H9 (cell line): ENCODE results near the gene BTNL8. TPM values are rescaled to one million over a fixed set of nuclear protein-coding genes. Genes with fewer than 3 reads are reported as not detected.

Experiments
- DNase-seq: peaks from one replicate; pipeline ENCODE4 v3.0.0-alpha.2; 2017
- H2AFZ ChIP-seq: one replicate; pipeline ENCODE4 v1.6.1; 2013; ENCODE audit warnings: mild to moderate bottlenecking, low read length, control low read depth, moderate library complexity
- H2AK5ac ChIP-seq: 2 replicates; pipeline ENCODE4 v1.6.1; 2013; ENCODE audit warnings: low read length, control low read depth, mixed read lengths; ENCODE audit not compliant: insufficient read length
- H2BK120ac ChIP-seq: one replicate; pipeline ENCODE4 v1.6.1; 2013; ENCODE audit warnings: low read depth, mild to moderate bottlenecking, low read length, control low read depth, inconsistent platforms; ENCODE audit not compliant: poor library complexity, severe bottlenecking
- H2BK12ac ChIP-seq: 2 replicates; pipeline ENCODE4 v1.6.1; 2013; ENCODE audit warnings: low read length, control low read depth, mixed read lengths, low read depth; ENCODE audit not compliant: insufficient read length
- H2BK15ac ChIP-seq: 2 replicates; pipeline ENCODE4 v1.6.1; 2013; ENCODE audit warnings: low read depth, low read length, control low read depth
- H2BK20ac ChIP-seq: one replicate; pipeline ENCODE4 v1.6.1; 2013; ENCODE audit warnings: low read depth, mild to moderate bottlenecking, low read length, control low read depth, inconsistent platforms; ENCODE audit not compliant: poor library complexity, severe bottlenecking
- H2BK5ac ChIP-seq: 2 replicates; pipeline ENCODE4 v1.6.1; 2013; ENCODE audit warnings: low read length, control low read depth, mixed read lengths; ENCODE audit not compliant: insufficient read length
- H3K14ac ChIP-seq: 2 replicates; pipeline ENCODE4 v1.6.1; 2013; ENCODE audit warnings: low read length, control low read depth; ENCODE audit not compliant: insufficient read depth
- H3K18ac ChIP-seq: 2 replicates; pipeline ENCODE4 v1.6.1; 2013; ENCODE audit warnings: low read depth, mild to moderate bottlenecking, mixed read lengths, low read length, control low read depth; ENCODE audit not compliant: insufficient read length
- H3K23ac ChIP-seq: 2 replicates; pipeline ENCODE4 v1.6.1; 2013; ENCODE audit warnings: low read length, control low read depth, mixed read lengths, low read depth; ENCODE audit not compliant: insufficient read length
- H3K23me2 ChIP-seq: 2 replicates; pipeline ENCODE4 v1.6.1; 2013; ENCODE audit warnings: low read depth, mild to moderate bottlenecking, mixed read lengths, low read length, control low read depth; ENCODE audit not compliant: insufficient read length, poor library complexity, severe bottlenecking
- H3K27ac ChIP-seq: 2 replicates; pipeline ENCODE4 v1.5.1; 2013; ENCODE audit warnings: low read length, control low read depth, mixed read lengths, low read depth; ENCODE audit not compliant: insufficient read length
- H3K27me3 ChIP-seq: 2 replicates; pipeline ENCODE4 v1.6.1; 2013; ENCODE audit warnings: low read length, control low read depth, inconsistent platforms; ENCODE audit not compliant: insufficient read depth
- H3K4ac ChIP-seq: 2 replicates; pipeline ENCODE4 v1.6.1; 2013; ENCODE audit warnings: low read depth, mild to moderate bottlenecking, control low read depth, inconsistent platforms, low read length, moderate library complexity
- H3K4me1 ChIP-seq: 2 replicates; pipeline ENCODE4 v1.6.1; 2013; ENCODE audit warnings: low read length, control low read depth, inconsistent platforms; ENCODE audit not compliant: insufficient read depth
- H3K4me2 ChIP-seq: 2 replicates; pipeline ENCODE4 v1.6.1; 2013; ENCODE audit warnings: low read length, control low read depth, mixed read lengths; ENCODE audit not compliant: insufficient read length, insufficient read depth
- H3K56ac ChIP-seq: 2 replicates; pipeline ENCODE4 v1.6.1; 2013; ENCODE audit warnings: low read depth, mild to moderate bottlenecking, mixed read lengths, low read length, control low read depth; ENCODE audit not compliant: insufficient read length
- H3K79me1 ChIP-seq: 2 replicates; pipeline ENCODE4 v1.6.1; 2013; ENCODE audit warnings: low read depth, mild to moderate bottlenecking, moderate library complexity, low read length, control low read depth, inconsistent platforms; ENCODE audit not compliant: insufficient read depth, poor library complexity, severe bottlenecking
- H3K79me2 ChIP-seq: 2 replicates; pipeline ENCODE4 v1.6.1; 2013; ENCODE audit warnings: low read length, control low read depth, inconsistent platforms; ENCODE audit not compliant: insufficient read depth
- H3K9ac ChIP-seq: 2 replicates; pipeline ENCODE4 v1.6.1; 2013; ENCODE audit warnings: low read length, control low read depth, mixed read lengths; ENCODE audit not compliant: insufficient read length; ENCODE audit errors: extremely low read depth
- H3K9me3 ChIP-seq: one replicate; pipeline ENCODE4 v1.6.1; 2013; ENCODE audit warnings: low read depth, low read length, inconsistent platforms; ENCODE audit not compliant: control insufficient read depth
- H3T11ph ChIP-seq: one replicate; pipeline ENCODE4 v1.6.1; 2013; ENCODE audit warnings: mild to moderate bottlenecking, low read length, control low read depth, inconsistent platforms
- H4K20me1 ChIP-seq: one replicate; pipeline ENCODE4 v1.6.1; 2013; ENCODE audit not compliant: control insufficient read depth, insufficient read length, insufficient read depth
- H4K5ac ChIP-seq: 2 replicates; pipeline ENCODE4 v1.6.1; 2013; ENCODE audit warnings: low read depth, mild to moderate bottlenecking, mixed read lengths, low read length, control low read depth; ENCODE audit not compliant: insufficient read length
- H4K8ac ChIP-seq: replicated peaks from 2 replicates; pipeline ENCODE4 v1.6.1; 2013; ENCODE audit warnings: low read length, control low read depth, mixed read lengths, low read depth; ENCODE audit not compliant: insufficient read length
- H4K91ac ChIP-seq: 2 replicates; pipeline ENCODE4 v1.6.1; 2013; ENCODE audit warnings: low read depth, mild to moderate bottlenecking, moderate library complexity, mixed read lengths, low read length, control low read depth; ENCODE audit not compliant: insufficient read length
- H3K27ac Mint-ChIP-seq, 3 experiments: 2 replicates in 2 of 3; 3 replicates in 1 of 3; pipeline ENCODE4 v1.8.0; 2020 to 2021; ENCODE audit warnings: mixed read lengths in 3 of 3, mild to moderate bottlenecking in 1 of 3, moderate library complexity in 1 of 3
- H3K27me3 Mint-ChIP-seq: 2 replicates; pipeline ENCODE4 v1.8.0; 2021; ENCODE audit warnings: low read depth, mild to moderate bottlenecking, moderate library complexity, mixed read lengths
- H3K36me3 Mint-ChIP-seq, 3 experiments: 2 replicates in 2 of 3; 3 replicates in 1 of 3; pipeline ENCODE4 v1.8.0; 2020 to 2021; ENCODE audit warnings: low read depth in 3 of 3, mixed read lengths in 3 of 3; ENCODE audit not compliant: insufficient read depth in 1 of 3
- H3K4me1 Mint-ChIP-seq, 2 experiments: 2 replicates each; pipeline ENCODE4 v1.8.0; 2020; ENCODE audit warnings: mixed read lengths in 2 of 2
- H3K4me3 Mint-ChIP-seq, 2 experiments: 2 replicates in 1 of 2; 3 replicates in 1 of 2; pipeline ENCODE4 v1.8.0; 2020 to 2021; ENCODE audit warnings: mild to moderate bottlenecking in 2 of 2, mixed read lengths in 2 of 2, moderate library complexity in 1 of 2
- H3K9me3 Mint-ChIP-seq, 2 experiments: 2 replicates in 1 of 2; 3 replicates in 1 of 2; pipeline ENCODE4 v1.8.0; 2020; ENCODE audit warnings: mild to moderate bottlenecking in 2 of 2, mixed read lengths in 2 of 2, moderate library complexity in 1 of 2
- WGBS: extraction: QIAGEN DNeasy Blood & Tissue Kit; methylation state at CpG from one replicate; pipeline ENCODE4 v1.1.7; 2013; ENCODE audit warnings: missing lambda C conversion rate, low lambda C conversion rate, mixed read lengths; ENCODE audit not compliant: insufficient read length; ENCODE audit errors: extremely low coverage; 5-methylcytosine and 5-hydroxymethylcytosine counted together
- total RNA-seq: library from RNA; stranded (reverse); gene quantifications from 2 replicates; pipeline ENCODE4 v1.2.1, GENCODE V29; 2021
- TF ChIP-seq, protein P1 (sequence below): fragments of 200-600 bp; sonication (generic); conservative IDR thresholded peaks from 3 replicates; pipeline ENCODE4 v1.8.0; 2021; ENCODE audit warnings: antibody characterized with exemption, mild to moderate bottlenecking

Gene BTNL8
- total RNA-seq, 1 experiment from 2014 or later: 0.13 TPM

DNA sequence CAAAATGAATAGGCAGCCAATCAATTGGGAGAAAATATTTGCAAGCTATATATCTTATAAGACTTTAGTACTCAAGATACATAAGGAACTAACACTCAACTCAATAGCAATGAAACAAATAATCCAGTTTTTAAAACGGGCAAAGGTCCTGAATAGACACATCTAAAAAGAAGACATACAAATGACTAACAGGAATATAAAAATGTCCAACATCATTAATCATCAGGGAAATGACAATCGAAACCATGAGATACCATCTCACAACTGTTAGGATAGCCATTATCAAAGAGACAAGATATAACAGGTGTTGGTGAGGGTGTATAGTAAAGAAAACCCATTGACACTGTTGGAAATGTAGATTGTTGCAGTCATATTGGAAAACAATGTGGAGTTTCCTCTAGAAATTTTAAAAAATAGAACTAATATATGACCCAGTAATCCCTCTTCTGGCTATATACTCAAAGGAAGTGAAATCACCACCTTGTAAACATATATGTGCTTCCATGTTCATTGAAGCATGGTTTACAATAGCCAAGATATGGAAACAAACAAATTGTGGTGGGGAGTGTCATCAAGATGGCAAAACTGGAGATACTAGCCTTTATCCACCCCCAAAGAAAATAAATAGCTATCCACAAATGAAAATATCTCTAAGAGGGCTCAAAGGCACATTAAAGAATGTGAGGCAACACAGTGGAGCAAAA lies 75.8 kb downstream of the BTNL8 start:
- Mint-ChIP-seq H3K4me1 (no peaks in the 10 kb centered on the region), H3K36me3 (no peaks in the 10 kb centered on the region), H3K27ac (no peak overlapping the region), H3K27me3 (peaks cover 1% of the 10 kb centered on the region; the same call in 1 of the 2 replicates), H3K4me3 (no peak overlapping the region), H3K9me3 (peaks cover 0 to 11% of the 10 kb centered on the region in 2 experiments; a peak in 2 of 5 replicates)
- H4K8ac ChIP-seq: no peak overlapping the region
- TF ChIP-seq, protein P1, sequence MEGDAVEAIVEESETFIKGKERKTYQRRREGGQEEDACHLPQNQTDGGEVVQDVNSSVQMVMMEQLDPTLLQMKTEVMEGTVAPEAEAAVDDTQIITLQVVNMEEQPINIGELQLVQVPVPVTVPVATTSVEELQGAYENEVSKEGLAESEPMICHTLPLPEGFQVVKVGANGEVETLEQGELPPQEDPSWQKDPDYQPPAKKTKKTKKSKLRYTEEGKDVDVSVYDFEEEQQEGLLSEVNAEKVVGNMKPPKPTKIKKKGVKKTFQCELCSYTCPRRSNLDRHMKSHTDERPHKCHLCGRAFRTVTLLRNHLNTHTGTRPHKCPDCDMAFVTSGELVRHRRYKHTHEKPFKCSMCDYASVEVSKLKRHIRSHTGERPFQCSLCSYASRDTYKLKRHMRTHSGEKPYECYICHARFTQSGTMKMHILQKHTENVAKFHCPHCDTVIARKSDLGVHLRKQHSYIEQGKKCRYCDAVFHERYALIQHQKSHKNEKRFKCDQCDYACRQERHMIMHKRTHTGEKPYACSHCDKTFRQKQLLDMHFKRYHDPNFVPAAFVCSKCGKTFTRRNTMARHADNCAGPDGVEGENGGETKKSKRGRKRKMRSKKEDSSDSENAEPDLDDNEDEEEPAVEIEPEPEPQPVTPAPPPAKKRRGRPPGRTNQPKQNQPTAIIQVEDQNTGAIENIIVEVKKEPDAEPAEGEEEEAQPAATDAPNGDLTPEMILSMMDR: no peak
- no peaks in the 10 kb centered on the region for H3K79me2 ChIP-seq
- H3K4me2 ChIP-seq: no peak overlapping the region
- H3K56ac ChIP-seq: no peak overlapping the region
- no peak overlapping the region for H2BK20ac ChIP-seq
- no peaks in the 10 kb centered on the region for H3K79me1 ChIP-seq
- no peak overlapping the region for H4K91ac ChIP-seq
- no peak overlapping the region for H3T11ph ChIP-seq
- H3K14ac ChIP-seq: no peak overlapping the region
- no peak overlapping the region for H2AK5ac ChIP-seq
- H4K20me1 ChIP-seq: no peaks in the 10 kb centered on the region
- H3K4ac ChIP-seq: no peak overlapping the region
- H3K9me3 ChIP-seq: no peaks in the 10 kb centered on the region
- no peak overlapping the region for H2BK5ac ChIP-seq
- H2AFZ ChIP-seq: no peak overlapping the region
- no peak overlapping the region for H4K5ac ChIP-seq
- H3K27me3 ChIP-seq: no peaks in the 10 kb centered on the region
- no peak overlapping the region for H3K9ac ChIP-seq
- H3K23ac ChIP-seq: no peak overlapping the region
- H3K4me1 ChIP-seq: no peaks in the 10 kb centered on the region
- no peaks in the 10 kb centered on the region for H3K23me2 ChIP-seq
- no peak overlapping the region for H3K27ac ChIP-seq
- H3K18ac ChIP-seq: no peak overlapping the region
- no peak overlapping the region for H2BK12ac ChIP-seq
- H2BK120ac ChIP-seq: no peak overlapping the region
- DNase-seq: no peak
- H2BK15ac ChIP-seq: no peak overlapping the region
- WGBS: no CpG with 5 or more reads among the region's 2 CpGs
